Hematopoietic multipotent progenitor cell treated with erythropoietin and hydrocortisone succinate and interleukin-3 and kit ligand, for 15 days (in vitro differentiated cells): ENCODE results near the gene ADAM30.

Source experiments
- DNase-seq: peaks from one replicate; pipeline ENCODE4 v3.0.0-alpha.2; 2015; ENCODE audit warnings: low spot score

Gene ADAM30

GRCh38 chr1:119896303-119896702 lies at the start of gene ADAM30:
Gene ADAM30, minus strand, starts transcription at chr1:119896515. Its CDS starts 179 bp downstream, at chr1:119896336.
- DNase-seq = no peak

DNA sequence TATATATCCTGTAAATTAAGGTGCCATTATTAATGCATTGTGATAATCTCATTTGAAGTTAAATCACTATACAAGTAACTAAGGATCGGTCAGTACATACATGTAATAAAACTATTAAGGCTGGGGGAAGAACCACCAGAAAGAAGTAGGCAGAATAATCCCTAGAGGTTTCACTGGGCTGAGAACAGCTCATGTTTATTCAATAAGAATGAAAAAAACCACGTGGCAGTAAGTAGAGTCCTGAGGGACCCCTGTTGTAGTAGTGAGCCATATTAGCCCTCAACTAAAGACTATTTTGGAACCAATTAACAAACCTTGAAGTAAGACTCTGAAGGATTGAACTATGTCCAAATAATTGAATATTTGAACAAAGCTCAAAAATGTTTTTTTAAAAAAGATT lies 46.9 kb upstream of the ADAM30 start:
- DNase-seq = no peak

DNA sequence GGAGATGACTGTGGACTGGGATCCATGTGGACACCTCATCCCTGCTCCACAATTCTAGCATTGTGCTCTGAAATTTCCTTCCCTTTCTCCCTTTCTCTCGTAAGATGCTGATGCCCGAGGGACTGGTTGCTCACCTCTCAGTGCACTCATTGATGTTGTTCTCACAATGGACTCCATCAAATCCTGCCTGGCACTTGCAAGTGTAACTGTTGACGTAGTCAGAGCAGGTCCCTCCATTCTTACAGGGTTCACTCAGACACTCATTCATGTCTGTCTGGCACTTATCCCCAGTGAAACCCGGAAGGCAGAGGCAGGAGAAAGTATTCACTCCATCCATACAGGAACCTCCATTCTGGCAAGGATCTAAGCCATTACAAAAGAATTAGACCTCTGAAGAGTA lies 45.1 kb upstream of the ADAM30 start:
- DNase-seq = no peak

GRCh38 chr1:119940697-119941096 lies 44.4 kb upstream of the ADAM30 start:
- no peak for DNase-seq

GRCh38 chr1:119937198-119937597 lies 40.9 kb upstream of the ADAM30 start:
- no peak for DNase-seq

DNA sequence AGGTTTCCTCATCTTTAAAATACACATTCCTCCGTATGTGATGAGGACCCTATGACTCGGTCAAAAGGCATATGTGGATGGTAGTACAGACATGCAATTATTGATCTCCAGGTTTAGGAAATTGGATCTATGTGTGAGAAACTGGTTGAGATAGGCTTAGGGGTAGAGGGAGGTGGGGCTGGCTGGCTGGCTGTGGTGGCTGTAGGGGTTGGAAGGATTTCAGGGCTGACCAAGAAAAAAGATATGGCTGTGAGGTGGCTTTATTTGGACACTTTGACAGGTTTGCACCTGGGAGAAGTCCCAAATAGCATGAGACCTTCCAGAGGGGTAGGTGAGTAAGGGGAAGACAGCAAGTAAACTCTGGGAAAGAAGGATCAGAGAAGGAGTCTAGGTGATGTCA lies 39.6 kb upstream of the ADAM30 start:
- no peak for DNase-seq

DNA sequence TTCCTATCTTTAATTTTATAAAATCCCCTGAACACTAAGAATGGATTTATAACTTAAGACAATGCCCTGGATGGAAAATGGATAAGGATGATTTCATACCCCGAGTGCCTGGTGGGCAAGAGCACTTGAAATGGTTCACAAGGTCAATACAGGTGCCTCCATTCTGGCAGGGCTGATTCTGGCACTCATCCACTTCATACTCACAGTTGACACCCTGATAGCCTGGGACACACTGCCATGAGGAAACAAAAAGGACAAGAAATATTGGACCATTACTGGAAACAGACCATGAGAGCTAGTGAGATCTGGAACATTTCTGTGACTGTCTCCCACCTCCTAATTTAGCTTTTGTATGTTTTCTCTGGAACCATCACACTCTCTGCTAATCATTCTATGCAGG lies 39.1 kb upstream of the ADAM30 start:
- no peak for DNase-seq

DNA sequence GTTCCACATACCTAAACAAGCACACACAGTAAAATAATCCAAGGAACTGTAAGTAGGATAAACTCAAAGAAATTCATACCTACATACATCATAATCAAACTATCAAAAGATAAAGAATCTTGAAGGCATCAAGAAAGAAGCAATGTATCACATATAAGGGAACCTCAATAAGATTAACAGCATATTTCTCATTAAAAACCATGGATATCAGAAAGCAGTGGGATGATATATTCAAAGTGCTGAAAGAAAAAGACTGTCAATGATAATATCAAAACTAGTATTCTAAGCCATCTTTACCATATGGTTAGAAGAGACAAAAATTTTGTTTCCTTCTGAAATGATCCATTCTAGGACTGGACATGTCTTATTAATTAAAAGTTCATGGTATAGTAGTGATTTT lies 37.1 kb upstream of the ADAM30 start:
- no peak for DNase-seq

- DNase-seq = no peak
These were observed 33.5 kb upstream of the ADAM30 start for GRCh38 chr1:119929643-119930315.

GRCh38 chr1:119926553-119926952 lies 30.2 kb upstream of the ADAM30 start:
- DNase-seq = no peak

GRCh38 chr1:119924948-119925898 lies 28.9 kb upstream of the ADAM30 start:
- DNase-seq = no peak

GRCh38 chr1:119920104-119920968 lies 24.0 kb upstream of the ADAM30 start:
- no peak for DNase-seq

- DNase-seq = no peak
These were observed 22.9 kb upstream of the ADAM30 start for GRCh38 chr1:119919241-119919640.

- no peak for DNase-seq
These were observed 22.0 kb upstream of the ADAM30 start for GRCh38 chr1:119918301-119918700.

DNA sequence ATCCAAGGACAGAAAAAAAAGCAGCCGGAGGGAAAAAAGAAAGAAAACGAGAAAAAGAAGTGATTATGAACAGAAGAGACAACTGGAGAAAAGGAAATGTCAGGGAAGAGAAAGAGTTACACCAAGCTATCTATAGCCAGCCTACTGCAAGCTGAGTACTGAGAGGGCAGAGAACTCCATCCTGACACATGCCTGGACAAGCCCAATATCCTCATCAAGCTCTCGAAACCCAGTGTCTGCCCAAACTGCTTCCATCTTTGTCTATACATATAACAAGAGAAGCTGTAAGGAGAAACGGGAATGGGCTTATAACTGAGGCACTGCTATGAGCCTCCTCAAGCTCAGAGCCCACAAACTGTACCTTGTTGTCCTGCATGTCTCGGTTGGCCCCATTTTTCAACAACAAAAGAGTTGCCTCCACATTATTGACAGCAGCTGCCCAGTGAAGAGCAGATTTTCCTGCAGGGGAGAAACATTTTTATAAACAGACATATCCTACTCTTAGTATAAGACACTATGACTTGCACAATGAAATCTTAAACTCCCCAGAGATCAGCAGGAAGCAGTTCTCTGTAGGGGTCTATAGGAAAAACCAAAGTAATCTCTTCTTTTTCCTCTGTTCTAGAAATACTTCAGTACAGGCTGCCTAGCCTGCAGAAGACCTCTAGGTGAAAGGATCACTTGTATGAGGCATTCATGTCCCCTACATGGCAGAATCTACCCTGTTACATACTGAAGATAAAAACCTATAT lies 21.2 kb upstream of the ADAM30 start:
- no peak for DNase-seq

- no peak for DNase-seq
These were observed 19.2 kb upstream of the ADAM30 start for GRCh38 chr1:119915517-119915916.

DNA sequence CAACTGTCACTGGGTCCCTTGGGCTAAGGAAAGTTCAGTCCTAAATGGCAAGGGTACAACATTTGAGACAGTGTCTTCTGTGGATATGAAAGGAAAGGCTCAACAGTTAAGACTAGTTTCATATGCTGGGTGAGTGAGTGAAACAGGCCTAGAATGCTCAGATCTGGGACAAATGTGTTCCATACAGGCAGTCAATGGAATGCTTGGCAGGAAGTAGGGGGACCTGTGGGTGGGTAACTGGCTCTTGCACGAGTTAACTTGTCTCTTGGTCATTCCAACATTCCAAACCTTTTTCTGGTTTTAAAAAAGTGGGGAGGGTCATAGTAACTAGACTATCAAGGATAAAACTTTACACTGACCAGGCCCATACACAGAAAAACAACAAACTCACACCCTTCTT lies 17.8 kb upstream of the ADAM30 start:
- DNase-seq = no peak

- DNase-seq = no peak
These were observed 16.6 kb upstream of the ADAM30 start for GRCh38 chr1:119912963-119913362.

DNA sequence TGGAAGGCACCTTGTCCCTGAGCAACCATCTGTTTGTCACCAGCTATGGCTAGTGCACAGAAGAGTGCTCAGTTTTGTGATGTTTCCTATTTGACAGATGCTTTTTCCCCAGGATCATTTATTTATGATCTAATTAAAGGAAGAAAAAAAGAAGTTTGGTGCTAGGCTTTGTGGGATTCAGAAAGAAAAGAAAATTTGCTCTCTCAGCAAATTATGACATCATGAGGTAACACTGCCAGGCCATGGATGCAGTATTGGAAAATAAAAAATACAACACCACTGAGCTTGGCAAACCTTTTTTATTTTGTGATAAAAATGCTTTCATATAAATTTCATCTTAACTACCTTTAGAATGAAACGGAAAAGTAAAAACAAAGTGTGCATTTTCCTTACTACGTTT lies 15.5 kb upstream of the ADAM30 start:
- no peak for DNase-seq

DNA sequence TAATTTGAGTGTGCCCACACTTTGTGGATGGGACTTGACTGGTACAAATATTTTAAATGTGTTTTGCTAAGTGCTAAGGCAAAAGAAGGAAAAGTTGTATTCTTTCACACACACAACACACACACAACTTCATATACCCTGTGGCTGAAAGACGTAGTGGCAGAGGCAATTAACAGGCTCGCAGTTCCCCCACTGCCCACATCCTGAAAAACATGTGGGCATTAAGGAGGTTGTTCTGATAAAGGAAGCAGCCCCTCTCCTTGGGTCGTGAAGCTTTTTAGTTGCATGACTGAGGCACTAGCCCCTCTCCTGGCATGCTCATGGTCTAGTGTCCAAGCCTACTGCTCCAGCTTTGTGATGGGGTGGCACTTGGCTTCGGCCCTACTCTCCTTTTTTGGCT lies 14.3 kb upstream of the ADAM30 start:
- DNase-seq = no peak

GRCh38 chr1:119909890-119910596 lies 13.7 kb upstream of the ADAM30 start:
- DNase-seq = no peak
